Hindlimb muscle (tissue), 1 donor: ENCODE measurements around the gene MTRR. TPM values are rescaled to one million over a fixed set of nuclear protein-coding genes. Genes with fewer than 3 reads are reported as not detected.

Experiments
- DNase-seq: peaks from one replicate; pipeline ENCODE4 v3.0.0-alpha.2; 2013
- polyA plus RNA-seq: library from polyadenylated mRNA; unstranded; fragments of 120-200 nt; gene quantifications from one replicate; pipeline ENCODE4 v1.2.1, GENCODE V29; 2013; ENCODE audit not compliant: insufficient read length

Gene MTRR
- polyA plus RNA-seq: 25.9 TPM

DNA sequence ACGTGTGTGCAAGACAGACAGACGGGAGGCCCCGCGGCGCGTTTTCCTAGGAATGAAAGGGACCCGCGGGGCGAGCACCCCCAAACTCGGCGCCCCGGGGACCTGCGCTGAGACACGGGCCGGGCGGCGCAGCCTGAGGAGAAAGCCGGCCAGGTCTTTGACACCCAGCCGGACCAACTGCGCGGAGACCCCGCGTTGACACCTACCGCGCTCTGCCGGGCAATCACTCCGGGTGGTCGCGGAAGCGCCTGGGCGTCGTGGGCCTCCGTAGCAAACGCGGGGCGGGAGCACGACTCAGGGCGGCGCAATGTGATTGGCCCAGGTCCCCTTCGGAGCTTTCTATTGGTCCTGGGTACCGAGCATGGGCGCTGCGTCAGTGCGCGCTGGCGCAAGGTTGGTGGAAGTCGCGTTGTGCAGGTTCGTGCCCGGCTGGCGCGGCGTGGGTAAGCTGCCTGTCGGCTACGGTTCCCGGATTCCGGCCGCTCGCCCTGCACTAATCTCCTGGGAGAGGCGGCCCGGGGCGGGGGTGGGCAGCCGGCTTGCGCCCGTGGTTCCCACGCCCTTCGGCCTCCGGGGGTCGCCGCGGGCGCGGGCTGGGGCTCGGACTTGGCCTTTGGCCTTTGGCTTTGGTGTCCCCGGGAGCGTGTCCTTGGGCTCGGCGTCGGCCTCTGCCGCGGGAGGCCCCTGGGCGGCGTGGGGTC, at the start of gene MTRR, which contains the start of gene FASTKD3:
MTRR (plus strand) TSS at position 376 of the 701 bp plus-strand sequence. CDS start 1,647 bp downstream, outside the sequence.
FASTKD3 (minus strand) TSS at position 259 of the 701 bp plus-strand sequence. CDS start 948 bp downstream, outside the sequence.
- DNase-seq: peak; percentile 95

DNA sequence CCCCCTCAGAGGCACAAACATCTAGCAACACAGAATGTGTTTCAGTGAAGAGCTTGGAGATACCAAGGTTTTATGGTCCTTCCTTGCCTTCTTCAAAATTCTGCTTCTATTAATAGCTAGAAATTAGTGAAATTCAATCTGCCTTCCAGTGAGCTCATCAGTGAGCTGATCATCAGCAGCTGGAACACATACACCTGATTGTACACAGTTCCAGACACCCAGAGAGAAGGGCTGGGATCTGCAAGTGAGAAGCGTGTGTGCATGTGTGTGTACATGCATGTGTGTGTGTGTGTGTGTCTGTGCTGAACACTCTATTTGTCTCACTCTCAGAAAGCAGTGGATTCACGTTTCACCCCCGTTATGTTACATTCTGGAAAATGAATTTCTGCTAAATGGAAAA, 46.5 kb upstream of the MTRR start:
- DNase-seq: no peak

DNA sequence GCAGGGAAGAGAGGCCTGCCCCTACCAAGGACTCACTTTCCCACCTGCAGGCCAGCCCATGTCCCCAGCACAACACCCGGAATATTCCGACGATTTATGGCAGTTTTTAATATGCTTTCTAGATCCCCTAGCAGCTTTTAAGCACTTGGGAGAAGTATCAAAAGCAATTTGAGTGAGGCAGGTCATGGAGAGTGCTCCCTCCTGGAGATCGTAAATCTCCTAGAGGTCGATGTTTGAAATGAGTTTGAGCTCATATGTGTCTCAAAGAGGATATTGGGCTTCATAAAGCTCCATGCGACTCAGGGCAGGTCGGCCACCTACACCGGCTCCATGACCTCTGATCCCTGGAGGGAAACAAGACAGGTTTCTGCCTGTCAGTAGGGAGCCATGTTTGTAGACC, 45.4 kb upstream of the MTRR start:
- no peak for DNase-seq

DNA sequence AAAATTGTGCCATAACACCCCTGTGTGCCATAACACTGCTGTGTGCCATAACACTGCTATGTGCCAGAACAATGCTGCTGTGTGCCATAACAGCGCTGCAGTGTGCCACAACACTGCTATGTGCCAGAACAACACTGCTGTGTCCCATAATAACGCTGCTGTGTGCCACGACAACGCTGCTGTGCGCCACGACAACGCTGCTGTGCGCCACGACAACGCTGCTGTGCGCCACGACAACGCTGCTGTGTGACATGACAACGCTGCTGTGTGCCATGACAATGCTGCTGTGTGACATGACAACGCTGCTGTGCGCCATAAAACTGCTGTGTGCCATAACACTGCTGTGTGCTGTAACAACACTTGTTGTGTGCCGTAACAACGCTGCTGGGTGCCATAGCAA, 44.0 kb upstream of the MTRR start:
- DNase-seq: no peak

DNA sequence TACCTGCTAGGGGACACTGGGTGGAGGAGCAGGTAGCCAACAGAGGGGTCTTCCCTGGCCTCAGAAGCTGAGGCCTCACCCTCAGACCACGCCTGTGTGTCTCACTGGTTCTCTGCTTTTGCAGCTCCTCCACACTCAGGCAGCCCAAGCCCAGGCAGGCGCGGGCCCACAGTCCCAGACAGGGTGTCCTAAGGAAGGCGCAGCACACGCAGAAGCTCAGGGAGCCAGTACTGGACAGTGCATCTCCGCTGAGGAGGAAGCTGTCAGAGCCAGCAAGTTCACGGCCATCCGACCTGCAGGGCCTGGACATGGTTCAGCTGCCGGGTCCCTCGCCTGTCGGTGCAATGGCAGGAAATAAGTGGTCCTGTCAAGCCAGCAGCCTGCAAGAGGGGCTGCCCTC, 43.3 kb upstream of the MTRR start:
- no peak for DNase-seq

DNA sequence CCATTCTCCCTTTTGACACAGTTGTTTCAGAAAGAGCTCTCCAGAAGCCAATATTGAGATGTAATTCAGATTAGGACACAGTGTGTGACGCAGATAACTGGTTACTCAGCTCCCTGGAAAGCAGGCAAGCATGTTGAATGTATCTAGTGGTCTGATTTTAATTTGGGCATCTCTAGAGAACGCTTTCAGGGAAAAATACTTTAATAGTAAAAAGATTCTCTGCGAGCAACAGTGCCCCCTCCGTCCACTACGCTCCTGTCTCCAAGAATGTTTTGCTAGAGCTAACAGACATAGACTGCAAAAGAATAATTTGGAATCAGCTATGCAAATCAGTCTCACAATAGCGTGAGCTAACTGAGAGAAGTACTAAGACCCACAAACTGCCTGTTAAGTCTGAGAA, 41.3 kb upstream of the MTRR start:
- DNase-seq: peak; percentile 35

DNA sequence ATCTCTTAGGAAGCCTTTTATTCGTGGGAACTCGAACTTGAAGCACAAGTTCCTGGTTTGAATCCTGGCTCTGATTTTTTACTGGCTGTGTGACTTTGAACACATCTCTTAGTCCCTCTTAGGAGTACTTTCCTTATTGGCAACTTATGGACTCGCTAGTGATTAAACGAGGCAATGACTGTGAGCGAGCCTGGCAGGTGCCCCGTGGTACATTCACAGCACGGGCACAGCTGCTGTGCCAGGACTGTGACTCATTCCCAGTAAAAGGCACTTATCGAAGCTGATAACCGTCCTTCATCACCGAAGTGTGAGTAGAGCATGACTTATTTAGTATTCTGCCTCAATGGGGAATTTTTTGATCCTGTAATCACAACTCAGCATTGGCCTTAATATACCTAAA, 40.7 kb upstream of the MTRR start:
- no peak for DNase-seq

DNA sequence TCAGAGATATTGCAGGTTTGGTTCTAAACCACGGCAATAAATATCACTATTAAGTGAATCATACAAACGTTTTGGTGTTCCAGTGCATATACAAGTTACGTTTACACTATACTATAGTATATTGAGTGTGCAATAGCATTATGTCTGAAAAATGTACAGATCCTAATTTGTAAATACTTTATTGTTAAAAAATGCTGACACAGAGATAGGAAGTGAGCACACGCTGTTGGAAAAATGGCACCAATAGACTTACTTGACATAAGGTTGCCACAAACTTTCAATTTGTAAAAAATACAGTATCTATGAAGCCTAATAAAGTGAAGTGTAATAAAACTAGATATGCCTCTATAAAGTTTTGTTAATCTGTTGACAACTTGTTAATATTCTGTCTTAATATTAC, 34.0 kb upstream of the MTRR start:
- DNase-seq: no peak

DNA sequence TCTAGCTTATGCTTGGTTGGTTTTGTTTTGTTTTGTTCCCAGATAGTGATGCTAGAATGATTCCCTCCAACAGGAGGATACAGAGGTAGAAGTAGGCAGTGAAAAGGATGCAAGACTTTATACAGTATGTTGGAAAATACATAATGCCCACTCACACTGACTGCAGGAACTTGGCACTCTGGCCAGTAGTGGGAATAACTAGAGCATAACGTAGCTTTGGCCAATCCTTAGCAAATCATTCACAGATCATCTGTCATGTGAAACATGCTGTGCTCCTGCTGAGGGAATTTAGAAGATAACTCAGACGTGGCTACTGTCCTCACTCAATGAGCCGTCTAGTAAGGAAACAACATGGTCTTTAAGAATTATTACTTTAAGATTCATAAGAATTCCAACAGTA, 31.5 kb upstream of the MTRR start:
- DNase-seq: no peak

DNA sequence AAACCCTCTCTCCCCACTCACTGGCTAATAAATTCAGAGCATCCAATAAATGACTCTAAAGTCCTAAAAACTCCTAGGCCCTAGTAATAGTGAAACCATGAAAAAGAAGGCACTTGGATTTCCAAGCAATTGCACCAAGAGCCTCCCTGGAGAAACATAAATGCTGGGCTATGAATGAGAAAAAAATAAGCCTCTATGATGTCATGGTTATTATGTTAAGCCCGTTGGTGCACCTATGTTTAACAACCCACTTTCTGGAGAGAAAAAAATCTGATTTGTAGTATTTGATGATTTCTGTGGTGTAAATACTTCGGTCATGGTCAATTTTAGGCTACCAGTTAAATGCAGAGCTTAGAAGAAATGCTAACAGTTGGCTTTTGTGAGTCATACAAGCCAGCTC, 26.4 kb upstream of the MTRR start:
- DNase-seq: no peak

DNA sequence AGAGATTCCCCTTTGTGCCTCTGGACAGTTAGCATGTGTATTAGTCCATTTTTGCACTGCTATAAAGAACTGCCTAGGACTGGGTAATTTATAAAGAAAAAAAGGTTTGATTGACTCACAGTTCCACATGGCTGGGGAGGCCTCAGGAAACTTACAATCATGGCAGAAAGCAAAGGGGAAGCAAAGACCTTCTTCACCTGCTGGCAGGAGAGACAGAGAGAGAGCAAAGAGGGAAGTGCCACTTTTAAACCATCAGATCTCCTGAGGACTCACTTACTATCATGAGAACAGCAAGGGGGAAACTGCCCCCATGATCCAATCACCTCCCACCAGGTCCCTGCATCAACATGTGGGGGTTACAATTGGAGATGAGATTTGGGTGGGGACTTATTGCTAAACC, 24.0 kb upstream of the MTRR start:
- no peak for DNase-seq

DNA sequence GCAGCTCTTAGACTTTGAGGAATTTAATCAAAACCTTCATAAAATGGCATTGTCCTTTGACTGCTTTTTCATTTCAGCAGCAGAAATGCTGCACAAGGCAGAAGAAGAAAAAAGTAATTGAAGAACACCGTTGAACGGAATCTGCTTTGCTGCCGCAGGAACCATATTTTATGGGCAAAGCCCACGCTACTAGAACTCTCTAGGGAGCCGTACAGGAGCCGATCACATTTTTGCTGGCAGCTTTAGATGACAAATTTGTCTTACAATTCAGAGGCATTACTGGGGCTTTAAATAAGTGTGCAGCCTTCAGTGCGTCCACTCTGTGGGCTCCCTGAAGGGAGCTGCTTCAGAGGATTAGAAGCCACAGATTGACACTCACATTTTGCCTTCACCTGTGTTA, 23.4 kb upstream of the MTRR start:
- DNase-seq: no peak

DNA sequence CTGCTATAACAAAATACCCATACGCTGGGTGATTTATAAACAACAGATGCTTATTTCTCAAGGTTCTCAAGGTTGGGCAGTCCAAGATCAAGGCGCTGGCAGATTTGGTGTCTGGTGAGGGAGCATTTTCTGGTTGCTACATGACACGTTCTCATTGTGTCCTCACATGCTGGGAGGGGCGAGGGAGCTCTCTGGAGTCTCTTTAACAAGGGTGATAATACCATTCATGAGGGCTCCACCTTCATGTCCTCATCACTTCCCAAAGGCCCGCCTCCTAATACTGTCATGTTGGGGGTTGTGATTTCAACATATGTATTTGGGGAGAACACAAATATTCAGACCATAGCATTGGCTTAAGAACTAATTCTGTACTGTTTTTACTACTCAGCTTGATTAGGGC, 22.6 kb upstream of the MTRR start:
- no peak for DNase-seq

DNA sequence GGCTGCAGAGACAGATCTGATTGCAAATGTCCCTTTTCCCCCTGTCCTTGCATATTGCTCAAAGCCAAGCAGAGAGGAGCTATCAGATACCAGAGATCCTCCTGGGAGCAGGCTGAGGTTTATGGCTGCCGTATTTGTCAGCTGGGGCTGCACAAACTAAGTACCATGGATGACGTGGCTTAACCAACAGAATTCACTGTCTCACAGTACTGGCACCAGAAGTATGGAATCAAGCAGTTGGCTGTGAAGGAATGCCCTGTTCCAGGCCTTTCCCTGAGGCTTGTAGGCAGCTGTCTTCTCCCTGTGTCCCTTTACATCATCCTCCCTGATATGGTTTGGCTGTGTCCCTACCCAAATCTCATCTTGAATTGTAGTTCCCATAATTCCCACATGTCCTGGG, 20.7 kb upstream of the MTRR start:
- DNase-seq: no peak

DNA sequence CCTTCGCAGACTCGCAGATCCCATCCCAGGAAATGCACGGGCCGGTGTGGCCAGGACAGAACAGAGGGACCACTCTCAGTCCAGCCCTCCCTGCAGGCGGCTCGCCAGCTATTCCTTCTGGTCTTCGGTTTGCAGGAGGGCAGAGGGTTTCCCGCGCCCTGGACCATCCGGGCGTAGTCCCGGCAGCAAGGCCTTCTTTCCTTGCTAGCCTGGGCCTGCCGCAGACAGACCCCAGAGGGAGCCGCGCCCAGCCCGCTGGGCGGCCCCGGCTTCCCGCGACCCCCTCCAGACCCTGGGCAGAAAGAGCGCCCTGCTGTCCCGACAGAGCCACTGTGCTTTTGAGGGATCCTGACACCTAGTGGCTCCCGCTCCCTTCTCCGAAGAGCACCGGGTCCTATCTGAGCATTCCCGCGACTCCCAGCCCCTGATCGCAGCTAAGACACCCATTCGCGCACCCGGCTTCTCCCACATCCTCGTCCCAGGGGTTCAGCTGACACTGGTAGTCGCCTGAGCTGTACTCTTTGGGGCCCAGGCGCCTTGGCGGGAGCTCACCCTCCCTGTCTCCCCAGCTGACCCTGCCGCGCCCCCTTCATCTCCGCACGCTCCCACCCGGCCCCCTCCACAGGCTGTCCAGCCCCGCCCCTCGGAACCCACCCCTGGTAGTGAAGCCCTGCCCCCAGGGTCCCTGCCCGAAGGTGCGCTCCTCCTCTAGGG, 19.1 kb upstream of the MTRR start:
- DNase-seq: no peak

DNA sequence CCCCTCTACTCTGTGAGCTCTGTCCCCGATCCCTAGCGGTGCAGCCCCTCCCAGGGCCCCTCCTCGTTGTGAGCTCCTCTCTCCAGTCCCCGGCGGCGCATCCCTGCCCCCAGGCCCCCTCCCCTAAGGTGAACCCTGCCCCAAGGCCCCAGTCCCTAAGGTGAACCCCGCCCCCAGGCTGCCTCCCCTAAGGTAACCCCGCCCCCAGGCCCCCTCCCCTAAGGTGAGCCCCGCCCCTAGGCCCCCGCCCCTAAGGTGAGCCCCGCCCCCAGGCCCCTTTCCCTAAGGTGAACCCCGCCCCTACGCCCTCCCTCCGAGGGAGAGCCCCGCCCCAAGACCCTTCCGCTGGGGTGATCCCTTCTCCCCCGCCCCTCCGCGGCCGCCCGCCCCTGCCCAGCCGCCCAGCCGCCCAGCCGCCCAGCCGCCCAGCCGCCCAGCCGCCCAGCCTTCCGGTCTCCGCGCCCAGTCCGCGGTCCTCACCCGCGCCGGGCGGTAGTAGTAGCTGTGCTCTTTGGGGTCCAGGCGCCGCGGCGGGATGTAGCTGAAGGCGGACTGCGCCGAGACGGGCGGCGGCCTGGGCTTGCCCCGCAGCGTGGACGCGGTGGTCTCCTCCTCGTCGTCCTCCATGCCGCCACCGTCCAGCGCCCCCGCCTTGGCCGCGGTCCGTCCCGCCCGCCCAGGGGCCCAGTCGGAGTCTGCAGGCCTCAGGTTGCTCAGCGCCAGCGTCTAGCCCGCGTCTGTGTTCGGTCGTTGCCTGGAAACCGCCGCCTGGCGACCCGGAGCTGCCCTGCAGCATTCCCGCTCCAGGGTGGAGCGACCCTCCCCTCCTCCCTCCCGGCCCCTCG, 18.3 kb upstream of the MTRR start, which contains the start of gene CFAP90:
CFAP90 (minus strand) TSS at position 739 of the 845 bp plus-strand sequence; CDS start at position 627, 112 bp downstream.
- peak; percentile 45 for DNase-seq

DNA sequence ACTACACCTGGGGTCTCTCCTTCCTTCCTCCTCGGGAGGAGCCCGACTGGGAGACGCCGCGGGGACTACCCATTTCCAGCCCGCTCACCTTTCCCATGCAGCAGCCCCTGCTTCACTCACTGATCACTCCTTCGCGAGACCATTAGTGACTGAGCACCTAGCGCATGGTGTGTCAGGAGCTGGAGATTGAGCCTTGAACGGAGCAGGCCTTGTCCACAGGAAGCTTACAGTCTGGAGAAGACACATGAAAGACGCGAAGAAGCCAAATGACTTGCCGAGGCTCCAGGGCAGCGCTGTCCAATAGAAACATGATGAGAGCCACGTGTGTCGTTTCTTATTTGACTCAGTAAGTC, 17.7 kb upstream of the MTRR start:
- no peak for DNase-seq

DNA sequence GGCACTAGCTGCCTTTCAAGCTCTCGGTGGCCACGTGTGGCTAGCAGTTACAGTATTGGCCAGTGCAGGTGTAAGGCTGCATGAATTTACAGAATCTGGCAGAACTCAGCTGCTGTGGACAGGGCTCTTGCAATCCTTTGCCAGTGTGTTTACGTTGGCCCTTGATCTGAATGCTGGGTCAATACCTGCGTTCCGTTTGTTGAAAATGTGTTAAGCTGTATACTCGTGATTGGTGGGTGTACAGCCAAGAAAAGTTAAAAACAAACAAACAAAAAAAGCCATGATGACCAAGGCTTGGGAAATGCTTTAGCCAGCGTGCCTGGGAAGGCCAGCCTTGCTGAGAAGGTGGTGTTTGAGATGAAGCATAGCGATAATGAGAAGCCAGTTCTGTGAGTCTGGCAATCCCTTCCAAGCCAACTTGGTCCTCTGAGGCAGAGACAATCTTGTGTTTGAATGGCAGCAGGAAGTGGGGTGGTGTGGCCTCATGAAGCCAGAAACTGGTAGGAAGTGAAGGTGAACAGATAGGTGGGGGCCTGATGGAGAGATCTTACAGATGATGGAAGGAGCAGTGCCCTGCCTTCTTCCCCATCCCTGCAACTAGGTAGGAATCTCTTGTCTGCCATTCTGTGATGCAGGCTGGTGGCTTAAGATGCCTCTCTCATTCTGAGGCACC, 17.2 kb upstream of the MTRR start:
- DNase-seq: no peak

DNA sequence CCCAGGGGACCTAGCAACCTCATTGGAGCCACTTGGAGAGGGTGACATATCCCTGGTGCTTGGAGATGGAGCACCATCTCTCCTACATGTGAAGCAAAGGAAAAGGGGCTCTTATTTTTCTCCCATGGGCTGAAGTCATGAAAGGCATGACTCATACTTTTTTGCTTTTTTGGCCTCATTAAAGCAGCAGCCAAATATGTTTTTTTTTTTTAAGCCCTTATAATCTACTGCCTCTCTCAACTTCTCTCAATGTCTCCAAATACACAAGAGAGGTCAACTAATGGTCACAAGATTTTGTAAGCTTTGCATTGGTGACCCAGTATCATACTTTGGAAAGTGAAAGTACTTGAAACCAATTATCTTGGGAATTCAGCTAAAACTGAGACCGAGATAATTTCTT, 16.4 kb upstream of the MTRR start:
- DNase-seq: no peak

DNA sequence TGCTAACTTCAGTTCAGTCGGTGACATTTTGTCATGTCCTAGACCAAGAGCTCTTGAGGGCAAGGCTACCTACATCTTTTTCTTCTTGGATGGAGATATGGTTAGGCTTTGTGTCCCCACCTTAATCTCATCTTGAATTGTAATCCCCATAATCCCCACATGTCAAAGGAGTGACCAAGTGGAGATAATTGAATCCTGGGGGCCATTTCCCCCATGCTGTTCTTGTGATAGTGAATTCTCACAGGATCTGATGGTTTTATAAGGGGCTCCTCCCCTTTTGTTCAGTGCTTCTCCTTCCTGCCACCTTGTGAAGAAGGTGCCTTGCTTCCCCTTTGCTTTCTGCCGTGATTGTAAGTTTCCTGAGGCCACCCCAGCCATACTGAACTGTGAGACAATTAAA, 16.0 kb upstream of the MTRR start:
- DNase-seq: no peak

DNA sequence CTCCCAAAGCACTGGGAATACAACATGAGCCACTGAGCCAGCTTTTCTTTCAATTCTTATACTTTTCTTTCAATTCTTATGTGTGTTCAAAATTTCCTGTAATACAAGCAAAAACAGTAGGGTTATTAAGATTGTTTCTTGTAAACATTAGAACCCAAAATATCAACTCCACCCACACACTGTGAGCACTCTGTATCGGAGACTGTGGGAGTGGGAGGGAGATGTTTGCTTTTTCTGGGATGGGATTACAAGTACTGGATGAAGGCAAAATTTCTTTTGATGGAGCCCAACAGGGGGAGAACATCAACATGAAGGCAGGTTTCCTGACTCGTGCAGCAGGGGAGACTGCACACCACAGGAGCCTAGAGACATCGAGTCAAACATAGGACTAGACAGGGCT, 13.3 kb upstream of the MTRR start:
- no peak for DNase-seq

DNA sequence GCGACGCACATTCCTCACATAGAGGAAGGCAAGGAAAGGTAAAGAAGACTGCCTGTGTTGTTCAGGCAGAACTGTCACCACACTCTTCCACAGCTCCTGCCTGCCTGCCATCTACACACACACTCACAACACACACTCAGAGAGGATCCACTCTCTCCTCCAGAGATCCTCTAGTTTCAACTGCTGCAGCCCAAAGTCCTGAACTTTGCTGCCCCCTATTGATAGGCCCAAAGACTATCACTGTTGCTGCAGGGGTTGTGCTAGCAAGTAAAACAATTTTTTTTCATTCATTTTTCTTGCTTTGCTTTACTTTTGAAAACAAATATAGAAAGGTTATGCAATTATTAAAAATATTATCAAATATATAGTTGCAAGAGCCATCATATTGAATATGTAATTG, 12.1 kb upstream of the MTRR start:
- no peak for DNase-seq

DNA sequence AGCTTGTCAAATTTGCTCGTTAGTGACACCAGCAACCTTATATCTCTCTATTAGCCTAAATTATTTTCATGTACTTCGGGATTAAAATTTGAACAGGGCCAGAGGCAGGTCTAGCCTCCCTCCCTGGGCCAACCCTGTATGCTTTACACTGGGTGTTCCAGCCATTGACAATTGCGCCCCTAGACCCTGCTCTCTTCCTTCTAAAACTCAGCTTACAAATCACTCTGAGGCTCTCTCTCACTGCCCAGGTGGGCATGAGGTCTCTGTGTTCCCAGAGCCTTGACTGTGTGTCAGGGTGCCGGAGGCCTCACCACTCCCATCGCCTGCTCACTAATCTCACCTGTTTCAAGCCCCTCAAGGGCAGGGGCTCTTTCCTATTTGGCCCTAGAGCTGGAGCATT, 11.6 kb upstream of the MTRR start:
- no peak for DNase-seq
